OCI-LY3 (cell line): Measurements from ENCODE around the gene MRPL40.
"Not testable (repeated sequence)": the region's sequence is repeated elsewhere in the genome, so short reads cannot be mapped to it uniquely, and the experiment has no call there.

ENCODE experiments used
- CTCF ChIP-seq: fragments of 200-600, 300-600 bp; sonication (generic); IDR thresholded peaks from 2 replicates; pipeline ENCODE4 v1.5.1; 2014; ENCODE audit warnings: antibody characterized with exemption, low read length, low read depth
- EZH2phosphoT487 ChIP-seq: fragments of 200-600 bp; shearing (Covaris generic); IDR thresholded peaks from 2 replicates; pipeline ENCODE4 v1.6.1; 2018; ENCODE audit warnings: antibody characterized with exemption, mixed run types, low read depth

DNA sequence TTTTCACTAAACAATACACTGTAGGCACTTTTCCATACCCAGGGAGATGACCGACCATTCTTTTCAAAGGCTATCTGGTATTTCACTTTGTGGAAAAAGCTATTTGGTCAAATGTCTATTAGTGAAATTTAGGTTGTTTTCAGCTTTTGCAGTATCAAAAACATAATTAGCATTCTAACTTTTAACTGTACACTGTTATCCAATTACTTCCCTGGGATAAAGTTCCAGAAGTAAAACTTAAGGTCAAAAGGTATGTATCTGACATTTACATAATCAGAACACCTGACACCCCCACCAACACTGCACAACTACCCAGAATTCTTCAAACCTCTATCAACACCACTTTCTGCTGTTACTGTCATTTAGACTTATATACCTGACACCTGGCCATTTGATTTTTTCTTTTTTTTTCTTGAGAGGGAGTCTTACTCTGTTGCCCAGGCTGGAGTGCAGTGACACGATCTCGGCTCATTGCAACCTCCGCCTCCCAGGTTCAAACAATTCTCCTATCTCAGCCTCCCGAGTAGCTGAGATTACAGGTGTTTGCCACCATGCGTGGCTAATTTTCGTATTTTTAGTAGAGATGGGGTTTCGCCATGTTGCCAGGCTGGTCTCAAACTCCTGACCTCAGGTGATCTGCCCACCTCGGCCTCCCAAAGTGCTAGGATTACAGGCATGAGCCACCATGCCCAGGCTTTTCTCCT is 13.1 kb downstream of the MRPL40 start:
- not testable (repeated sequence) for TF ChIP-seq CTCF, EZH2phosphoT487
